ENCODE measurements around the gene AUTS2. TPM values are rescaled to one million over a fixed set of nuclear protein-coding genes. Genes with fewer than 3 reads are reported as not detected.

Gene AUTS2
- polyA plus RNA-seq, 3 donors: 3.1 to 8.3 (median 7.9) TPM

DNA sequence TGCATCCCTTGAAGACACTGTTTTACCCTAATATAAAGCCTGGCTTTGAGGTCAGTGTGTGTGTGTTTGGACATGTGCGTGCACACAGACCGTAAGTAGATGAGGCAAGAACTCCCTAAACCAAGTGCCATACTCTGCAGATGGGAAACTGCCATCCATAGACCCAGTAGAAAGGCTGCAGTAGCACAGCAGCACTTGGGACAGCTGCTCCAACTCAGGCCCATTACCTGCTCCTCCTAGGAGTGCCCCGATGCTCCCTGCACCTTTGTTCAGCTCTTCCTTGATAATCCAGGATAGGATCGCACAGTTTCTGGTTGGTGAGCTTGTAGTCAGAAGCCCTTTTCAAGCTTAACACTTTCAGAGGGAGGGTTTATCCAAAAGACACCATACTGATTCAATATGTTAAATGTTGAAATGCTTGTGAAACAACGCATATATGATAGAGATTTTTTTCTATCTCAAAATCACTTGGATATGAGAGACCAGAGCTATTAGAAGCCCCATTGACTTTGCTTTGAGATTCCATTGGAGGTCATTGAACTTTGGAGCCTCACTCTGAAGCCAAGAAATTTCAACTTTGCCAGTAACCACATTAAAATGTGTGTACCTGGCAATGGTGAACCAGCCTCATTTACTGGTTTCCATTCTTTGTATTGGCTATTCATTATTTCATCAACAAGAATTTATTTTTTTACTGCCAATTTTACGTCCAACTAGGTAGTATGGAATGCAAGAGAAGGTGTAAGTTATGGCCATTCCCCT lies 776.7 kb downstream of the AUTS2 start:
- 89 to 94% (median 94%) methylated on average over 6 of the region's 6 CpGs for WGBS, 3 donors
- no peak overlapping the region for H3K27ac ChIP-seq (ENCODE audit: low read depth, low read length)

GRCh38 chr7:70376561-70377031 lies 778.3 kb downstream of the AUTS2 start:
- no peak overlapping the region for H3K27ac ChIP-seq (ENCODE audit: low read depth, low read length)
- WGBS, 3 donors: 66 to 81% (median 77%) methylated on average over 4 of the region's 4 CpGs

DNA sequence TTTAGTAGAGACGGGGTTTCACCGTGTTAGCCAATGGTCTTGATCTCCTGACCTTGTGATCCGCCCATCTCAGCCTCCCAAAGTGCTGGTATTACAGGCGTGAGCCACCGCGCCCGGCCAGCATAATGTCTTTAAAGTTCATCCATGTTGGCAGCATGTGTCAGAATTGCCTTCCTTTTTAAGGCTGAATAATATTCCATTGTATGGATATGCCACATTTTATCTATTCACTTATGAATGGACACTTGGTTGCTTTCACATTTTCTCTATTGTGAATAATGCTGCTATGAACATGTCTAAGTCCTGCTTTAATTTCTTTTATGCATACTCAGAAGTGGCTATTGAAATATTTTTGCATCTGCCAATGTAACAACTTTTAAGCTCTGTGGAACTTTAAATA lies 779.7 kb downstream of the AUTS2 start:
- H3K27ac ChIP-seq (ENCODE audit: low read depth, low read length): no peak overlapping the region
- 91 to 99% (median 98%) methylated on average over 7 of the region's 7 CpGs for WGBS, 3 donors

DNA sequence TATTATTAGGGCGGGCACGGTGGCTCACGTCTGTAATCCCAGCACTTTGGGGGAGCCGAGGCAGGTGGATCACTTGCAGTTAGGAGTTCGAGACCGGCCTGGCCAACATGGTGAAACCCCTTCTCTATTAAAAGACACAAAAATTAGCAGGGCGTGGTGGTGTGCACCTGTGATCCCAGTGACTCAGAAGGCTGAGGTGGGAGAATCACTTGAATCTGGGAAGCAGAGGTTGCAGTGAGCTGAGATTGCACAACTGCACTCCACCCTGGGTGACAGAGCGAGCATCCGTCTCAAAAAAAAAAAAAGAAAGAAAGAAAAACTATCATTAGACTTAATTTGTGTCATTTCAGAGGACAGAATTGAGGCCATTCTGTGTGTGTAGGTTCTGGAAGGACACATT lies 780.9 kb downstream of the AUTS2 start:
- 92 to 96% (median 94%) methylated on average over 9 of the region's 9 CpGs for WGBS, 3 donors
- H3K27ac ChIP-seq (ENCODE audit: low read depth, low read length): no peak overlapping the region

DNA sequence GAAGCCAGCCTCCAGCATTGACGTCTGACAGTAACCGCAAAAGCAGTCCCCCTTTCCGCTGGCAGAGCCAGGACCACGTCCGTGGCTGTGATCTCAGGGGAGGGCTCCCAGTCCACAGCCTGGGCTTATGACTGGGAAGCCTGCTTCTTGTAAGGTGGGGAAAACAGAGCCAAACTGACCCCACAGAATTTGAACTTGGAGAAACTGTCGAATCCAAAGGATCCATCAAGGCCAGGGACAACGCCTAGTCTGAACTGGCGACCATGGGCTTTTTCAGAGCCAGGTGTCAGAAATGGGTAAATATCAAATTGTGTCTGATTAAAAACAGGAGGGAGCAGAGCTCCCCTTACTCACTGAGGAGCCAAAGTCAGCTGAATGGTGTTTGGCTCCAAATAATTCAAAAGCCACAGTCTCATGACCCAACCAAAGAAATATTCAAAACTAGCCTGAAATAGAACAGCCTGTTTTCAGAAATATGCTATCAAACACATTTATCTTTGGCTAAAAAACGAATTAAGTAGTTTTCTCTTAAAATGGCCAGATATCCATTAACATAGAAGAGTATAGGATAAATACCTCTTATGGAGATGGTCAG lies 782.2 kb downstream of the AUTS2 start:
- 48 to 73% (median 65%) methylated on average over 9 of the region's 9 CpGs for WGBS, 3 donors
- no peak overlapping the region for H3K27ac ChIP-seq (ENCODE audit: low read depth, low read length)

GRCh38 chr7:70383066-70383782 lies 784.9 kb downstream of the AUTS2 start:
- H3K27ac ChIP-seq (ENCODE audit: low read depth, low read length): no peak overlapping the region
- 80 to 91% (median 84%) methylated on average over 3 of the region's 3 CpGs for WGBS, 3 donors

GRCh38 chr7:70384024-70384423 lies 785.7 kb downstream of the AUTS2 start:
- H3K27ac ChIP-seq (ENCODE audit: low read depth, low read length): no peak overlapping the region
- 89 to 94% (median 91%) methylated on average over 7 of the region's 7 CpGs for WGBS, 3 donors

DNA sequence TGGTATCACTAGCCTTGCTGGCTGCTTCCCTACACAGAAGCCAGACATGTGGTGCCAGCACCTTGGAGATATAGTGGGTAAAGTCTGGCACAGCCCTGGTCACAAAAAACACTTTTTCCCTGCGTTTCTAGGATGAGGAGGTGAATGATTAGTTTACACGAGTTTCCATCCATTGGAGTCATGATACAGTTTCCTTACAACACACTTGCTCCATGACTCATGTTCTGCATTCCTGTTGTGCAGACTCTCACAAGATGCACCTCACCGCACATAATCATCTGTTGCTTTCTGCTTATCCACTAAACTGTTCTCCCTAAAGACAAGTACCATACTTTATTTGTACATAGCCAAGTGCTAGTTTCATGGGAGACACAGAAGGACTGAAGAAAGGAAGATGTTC lies 786.6 kb downstream of the AUTS2 start:
- 78 to 88% (median 86%) methylated on average over 3 of the region's 3 CpGs for WGBS, 3 donors
- H3K27ac ChIP-seq (ENCODE audit: low read depth, low read length): no peak overlapping the region

- 72 to 83% (median 73%) methylated on average over 4 of the region's 4 CpGs for WGBS, 3 donors
Measured at GRCh38 chr7:70387217-70387616, 788.9 kb downstream of the AUTS2 start.

GRCh38 chr7:70389531-70390151 lies 791.4 kb downstream of the AUTS2 start:
- 78 to 85% (median 84%) methylated on average over 4 of the region's 4 CpGs for WGBS, 3 donors
- no peak overlapping the region for H3K27ac ChIP-seq (ENCODE audit: low read depth, low read length)

More at GRCh38 chr7:70387217-70387616, 788.9 kb downstream of the AUTS2 start:
- no peak overlapping the region for H3K27ac ChIP-seq (ENCODE audit: low read depth, low read length)

DNA sequence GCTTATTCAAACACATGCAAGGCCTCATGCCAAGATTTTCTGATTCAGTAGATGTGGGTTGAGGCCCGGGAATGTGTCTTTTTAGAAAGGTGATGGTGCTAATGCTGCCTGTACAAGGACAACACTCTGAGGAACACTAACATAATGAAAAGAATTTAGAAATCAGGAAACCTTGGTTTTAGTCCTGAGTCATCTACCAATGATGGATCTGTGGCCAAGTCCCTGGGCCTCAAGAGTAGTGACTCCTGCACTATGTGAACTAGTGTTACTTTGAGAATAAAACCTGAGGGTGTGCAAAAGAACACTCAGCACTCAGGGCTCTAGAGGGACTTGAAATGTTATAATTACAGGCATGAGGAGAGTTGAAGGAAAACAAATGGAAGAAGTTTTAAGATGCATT lies 792.0 kb downstream of the AUTS2 start:
- no peak overlapping the region for H3K27ac ChIP-seq (ENCODE audit: low read depth, low read length)
- WGBS, 3 donors: 93 to 100% (median 97%) methylated on average over 1 of the region's 1 CpG

GRCh38 chr7:70392256-70392876 lies 794.1 kb downstream of the AUTS2 start:
- WGBS, 3 donors: 66 to 71% (median 69%) methylated on average over 5 of the region's 5 CpGs
- H3K27ac ChIP-seq (ENCODE audit: low read depth, low read length): no peak overlapping the region

- 53 to 88% (median 83%) methylated on average over 7 of the region's 7 CpGs for WGBS, 3 donors
- H3K27ac ChIP-seq (ENCODE audit: low read depth, low read length): no peak overlapping the region
Measured at GRCh38 chr7:70392877-70393435, 794.7 kb downstream of the AUTS2 start.

DNA sequence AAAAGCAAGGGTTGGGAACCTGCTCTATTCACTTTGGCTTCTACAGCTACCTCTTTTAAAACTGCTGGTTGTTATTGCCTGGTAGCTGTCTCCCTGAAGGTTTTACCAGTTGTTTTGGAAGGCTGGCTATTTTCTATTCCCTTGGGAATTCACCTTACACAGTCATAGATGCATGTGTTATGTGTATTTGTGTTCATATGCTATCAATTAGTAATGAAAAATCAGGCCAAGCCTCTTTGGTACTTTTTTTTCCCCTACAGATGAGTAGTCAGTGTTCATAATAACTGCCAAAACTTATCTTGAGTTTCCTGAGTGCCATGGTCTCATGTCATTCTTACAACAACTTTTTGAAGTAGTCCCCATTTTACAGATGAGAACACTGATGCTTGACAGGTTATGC lies 795.7 kb downstream of the AUTS2 start:
- H3K27ac ChIP-seq (ENCODE audit: low read depth, low read length): no peak overlapping the region

- 81 to 94% (median 90%) methylated on average over 4 of the region's 4 CpGs for WGBS, 3 donors
Measured at GRCh38 chr7:70400829-70401380, 802.6 kb downstream of the AUTS2 start.

DNA sequence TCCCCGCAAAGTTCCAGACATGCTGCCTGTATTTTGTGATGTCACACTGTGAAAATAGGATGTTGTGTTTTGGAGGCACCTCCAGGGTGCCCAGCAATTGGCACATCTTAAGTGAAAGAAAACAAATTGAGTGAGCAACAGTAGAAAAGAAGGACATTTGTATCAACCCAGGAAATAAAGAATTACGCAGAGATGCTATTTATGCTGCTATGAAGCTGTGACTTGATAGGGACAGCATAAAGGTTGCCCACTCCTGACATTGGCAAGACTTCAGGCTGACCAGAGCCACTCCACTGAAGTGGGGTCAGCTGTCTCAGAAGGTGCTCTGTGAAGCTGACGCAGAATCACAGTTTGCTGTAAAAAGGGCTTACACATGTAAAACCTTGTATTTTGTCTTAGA lies 803.8 kb downstream of the AUTS2 start:
- no peak overlapping the region for H3K27ac ChIP-seq (ENCODE audit: low read depth, low read length)
- 92 to 96% (median 95%) methylated on average over 3 of the region's 3 CpGs for WGBS, 3 donors

More at GRCh38 chr7:70400829-70401380, 802.6 kb downstream of the AUTS2 start:
- H3K27ac ChIP-seq (ENCODE audit: low read depth, low read length): no peak overlapping the region

GRCh38 chr7:70405241-70405640 lies 807.0 kb downstream of the AUTS2 start:
- no peak overlapping the region for H3K27ac ChIP-seq (ENCODE audit: low read depth, low read length)
- WGBS, 3 donors: 81 to 91% (median 83%) methylated on average over 5 of the region's 5 CpGs
